Activated naive CD4-positive, alpha-beta T cell treated with anti-CD3 and anti-CD28 coated beads for 36 hours (primary cell): ENCODE measurements around the gene GRB10. TPM values are rescaled to one million over a fixed set of nuclear protein-coding genes. Genes with fewer than 3 reads are reported as not detected.
"Not testable (repeated sequence)": the region's sequence is repeated elsewhere in the genome, so short reads cannot be mapped to it uniquely, and the experiment has no call there.

Experiments used
- CTCF ChIA-PET: fragments of 350-600 bp; sonication (Branson Sonifier 250); formaldehyde crosslinking; loops from one replicate; lab custom pipeline; 2021; ENCODE audit warnings: antibody characterized with exemption; lab: Charles Lee
- DNase-seq: peaks from one replicate; pipeline ENCODE4 v3.0.0-alpha.2; 2020
- H3K27ac Mint-ChIP-seq: one replicate; pipeline ENCODE4 v1.8.0; 2021; ENCODE audit warnings: mild to moderate bottlenecking, mixed read lengths
- H3K27me3 Mint-ChIP-seq: one replicate; pipeline ENCODE4 v1.8.0; 2021; ENCODE audit warnings: low read depth, mixed read lengths
- H3K36me3 Mint-ChIP-seq: one replicate; pipeline ENCODE4 v1.8.0; 2021; ENCODE audit warnings: low read depth, mixed read lengths
- H3K4me1 Mint-ChIP-seq: one replicate; pipeline ENCODE4 v1.8.0; 2021; ENCODE audit warnings: low read depth, mixed read lengths
- H3K4me3 Mint-ChIP-seq: one replicate; pipeline ENCODE4 v1.8.0; 2021; ENCODE audit warnings: mild to moderate bottlenecking, moderate library complexity, mixed read lengths
- H3K9me3 Mint-ChIP-seq: one replicate; pipeline ENCODE4 v1.8.0; 2021; ENCODE audit warnings: mixed read lengths
- intact Hi-C: fragments of 100-400 bp; cut with micrococcal nuclease; formaldehyde crosslinking; loops from one replicate; pipeline ENCODE4 v1.15.1; 2023
- total RNA-seq, 2 experiments: library from RNA; stranded (reverse); gene quantifications; one replicate each; pipeline ENCODE4 v1.2.3, GENCODE V29; 2021

The GRB10 gene
- total RNA-seq, 2 experiments from 2014 or later: 24.3 to 30.4 TPM

DNA sequence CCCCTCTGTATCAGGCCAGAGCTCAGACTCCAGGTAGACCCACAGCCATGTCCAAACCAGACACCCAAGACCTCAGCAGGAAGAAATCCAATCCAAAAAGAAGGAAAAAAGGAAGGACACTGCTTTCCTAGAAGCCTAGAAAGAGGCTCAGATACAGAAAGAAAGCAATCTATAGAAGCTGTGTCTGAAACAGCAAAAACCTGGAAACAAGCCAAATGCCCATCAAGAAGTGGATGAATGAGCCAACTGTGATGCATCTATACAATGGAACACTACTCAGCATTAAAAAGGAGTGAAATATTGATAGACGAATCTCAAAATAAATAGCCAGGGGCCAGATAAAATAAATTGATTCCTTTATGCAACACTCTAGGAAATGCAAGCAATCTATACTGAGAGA is 31.6 kb downstream of the GRB10 start:
- Mint-ChIP-seq H3K27ac (no peak overlapping the region), H3K36me3 (peaks cover 4% of the 10 kb centered on the region), H3K9me3 (no peaks in the 10 kb centered on the region), H3K4me3 (no peak overlapping the region), H3K27me3 (no peaks in the 10 kb centered on the region), H3K4me1 (peaks cover 8% of the 10 kb centered on the region)
- DNase-seq: no peak
- intact Hi-C loops: no loop called here
- CTCF ChIA-PET: interaction anchor here (0.6 kb wide), 1 partner anchor 102 kb away, joined by 3 read pairs; no protein-coding TSS in a partner anchor

DNA sequence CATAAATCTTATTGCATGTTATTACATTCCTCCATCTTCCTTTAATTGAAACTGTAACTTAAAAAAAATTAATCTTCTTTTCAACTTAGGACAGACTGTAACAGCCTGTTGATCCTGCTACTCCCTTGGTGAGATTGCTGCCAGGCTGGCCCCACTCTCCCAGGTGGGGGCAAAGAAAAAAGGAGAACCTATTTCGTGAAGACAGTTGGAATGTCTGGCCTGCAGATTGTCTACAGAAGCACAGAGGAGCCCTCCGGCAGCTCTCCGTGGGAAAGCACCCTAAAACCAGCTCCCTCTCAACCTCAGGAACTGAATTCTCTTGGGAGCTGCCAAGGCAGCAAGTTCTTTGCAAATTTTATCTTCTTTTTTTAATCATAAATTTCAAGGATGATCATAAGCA is 32.8 kb downstream of the GRB10 start:
- Mint-ChIP-seq H3K27ac (no peak overlapping the region), H3K36me3 (peaks cover 4% of the 10 kb centered on the region), H3K4me3 (no peak overlapping the region), H3K4me1 (peaks cover 8% of the 10 kb centered on the region), H3K9me3 (no peaks in the 10 kb centered on the region), H3K27me3 (no peaks in the 10 kb centered on the region)
- DNase-seq: no peak
- CTCF ChIA-PET: no interaction called here
- intact Hi-C loops: no loop called here

DNA sequence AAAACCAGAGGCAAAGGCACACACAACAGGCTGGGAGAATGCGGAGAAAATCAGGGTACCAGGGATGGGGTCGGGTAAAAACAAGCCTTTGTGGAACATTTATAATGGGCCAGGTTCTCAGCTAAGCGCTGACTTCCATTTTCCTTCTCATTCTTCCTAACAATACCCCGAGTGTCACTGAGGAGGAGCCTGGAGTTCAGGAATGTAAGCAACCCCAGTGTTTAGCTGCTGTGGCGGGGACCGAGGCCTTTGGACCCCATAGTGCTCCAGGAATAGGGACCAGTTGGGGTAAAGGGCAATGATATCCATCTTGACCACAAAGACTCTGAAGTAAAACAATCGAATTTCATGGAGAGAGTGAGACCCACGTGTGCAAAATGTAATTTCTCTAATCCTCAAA is 34.2 kb downstream of the GRB10 start:
- H3K9me3 Mint-ChIP-seq: no peaks in the 10 kb centered on the region
- CTCF ChIA-PET: no interaction called here
- DNase-seq: no peak
- H3K4me1 Mint-ChIP-seq: peaks cover 2% of the 10 kb centered on the region
- intact Hi-C loops: no loop called here
- no peaks in the 10 kb centered on the region for H3K27me3 Mint-ChIP-seq
- H3K27ac Mint-ChIP-seq: no peak overlapping the region
- peaks cover 4% of the 10 kb centered on the region for H3K36me3 Mint-ChIP-seq
- H3K4me3 Mint-ChIP-seq: no peak overlapping the region

GRCh38 chr7:50745835-50746234 is 36.9 kb downstream of the GRB10 start:
- CTCF ChIA-PET: no interaction called here
- H3K36me3 Mint-ChIP-seq: peaks cover 2% of the 10 kb centered on the region
- H3K4me1 Mint-ChIP-seq: peaks cover 14% of the 10 kb centered on the region
- H3K27ac Mint-ChIP-seq: no peak overlapping the region
- intact Hi-C loops: no loop called here
- DNase-seq: no peak
- no peaks in the 10 kb centered on the region for H3K27me3 Mint-ChIP-seq
- no peaks in the 10 kb centered on the region for H3K9me3 Mint-ChIP-seq
- H3K4me3 Mint-ChIP-seq: no peak overlapping the region

GRCh38 chr7:50745336-50745735 is 37.4 kb downstream of the GRB10 start:
- no peak overlapping the region for H3K4me3 Mint-ChIP-seq
- CTCF ChIA-PET: no interaction called here
- intact Hi-C loops: no loop called here

DNA sequence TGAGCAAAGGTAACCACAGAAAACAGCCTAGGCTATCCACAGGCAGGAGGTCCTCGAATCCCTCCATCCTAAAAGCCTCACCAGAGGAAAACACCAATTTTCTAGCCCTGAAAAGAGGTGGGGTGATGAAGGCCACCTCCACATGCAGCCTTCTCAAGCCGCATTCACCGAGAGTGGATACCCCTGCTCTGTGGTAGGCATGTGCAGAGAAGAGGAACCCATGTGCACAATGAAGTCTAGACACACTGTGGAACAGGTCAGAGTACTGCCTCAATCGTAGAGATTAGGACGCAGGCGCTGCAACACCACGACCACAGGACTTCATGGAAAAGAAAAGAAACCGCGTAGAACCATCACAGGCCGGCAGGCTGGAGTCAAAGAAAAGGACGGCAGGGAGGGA is 38.8 kb downstream of the GRB10 start:
- CTCF ChIA-PET: no interaction called here
- intact Hi-C loops: loop anchor here (5.0 kb wide), 1 partner anchor 82 kb away; no protein-coding TSS in a partner anchor

More at GRCh38 chr7:50745336-50745735, 37.4 kb downstream of the GRB10 start:
- no peaks in the 10 kb centered on the region for H3K9me3 Mint-ChIP-seq
- H3K27ac Mint-ChIP-seq: no peak overlapping the region
- peaks cover 2% of the 10 kb centered on the region for H3K36me3 Mint-ChIP-seq
- no peaks in the 10 kb centered on the region for H3K27me3 Mint-ChIP-seq
- DNase-seq: no peak
- H3K4me1 Mint-ChIP-seq: peaks cover 16% of the 10 kb centered on the region

DNA sequence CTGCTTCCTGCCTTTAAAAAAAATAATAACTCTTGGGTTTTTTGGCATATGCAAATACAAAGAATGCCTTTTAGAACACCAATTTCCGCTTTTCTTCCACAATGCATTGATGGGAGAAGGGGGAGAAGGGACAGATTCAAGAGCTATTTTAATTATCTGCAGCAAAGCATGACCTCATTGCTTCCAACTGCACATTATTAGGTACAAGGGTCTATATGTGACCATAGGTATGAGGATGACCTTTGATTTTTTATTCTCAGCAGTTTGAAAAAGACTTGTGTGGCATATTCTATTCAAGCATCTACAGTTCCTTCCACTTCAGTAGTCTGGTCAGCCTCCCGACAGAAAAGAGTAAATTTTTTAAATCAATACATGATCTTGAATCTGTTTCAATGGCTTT is 39.7 kb downstream of the GRB10 start:
- Mint-ChIP-seq H3K4me1 (peaks cover 30% of the 10 kb centered on the region), H3K9me3 (no peaks in the 10 kb centered on the region), H3K27ac (no peak overlapping the region), H3K4me3 (no peak overlapping the region), H3K36me3 (peaks cover 2% of the 10 kb centered on the region), H3K27me3 (no peaks in the 10 kb centered on the region)
- CTCF ChIA-PET: no interaction called here
- intact Hi-C loops: loop anchor here (5.0 kb wide), 1 partner anchor 81 kb away; no protein-coding TSS in a partner anchor
- no peak for DNase-seq

More for the DNA sequence above, 38.8 kb downstream of the GRB10 start:
- H3K27ac Mint-ChIP-seq: no peak overlapping the region
- H3K9me3 Mint-ChIP-seq: no peaks in the 10 kb centered on the region
- no peaks in the 10 kb centered on the region for H3K27me3 Mint-ChIP-seq
- DNase-seq: no peak
- H3K4me1 Mint-ChIP-seq: peaks cover 30% of the 10 kb centered on the region
- peaks cover 2% of the 10 kb centered on the region for H3K36me3 Mint-ChIP-seq
- no peak overlapping the region for H3K4me3 Mint-ChIP-seq

DNA sequence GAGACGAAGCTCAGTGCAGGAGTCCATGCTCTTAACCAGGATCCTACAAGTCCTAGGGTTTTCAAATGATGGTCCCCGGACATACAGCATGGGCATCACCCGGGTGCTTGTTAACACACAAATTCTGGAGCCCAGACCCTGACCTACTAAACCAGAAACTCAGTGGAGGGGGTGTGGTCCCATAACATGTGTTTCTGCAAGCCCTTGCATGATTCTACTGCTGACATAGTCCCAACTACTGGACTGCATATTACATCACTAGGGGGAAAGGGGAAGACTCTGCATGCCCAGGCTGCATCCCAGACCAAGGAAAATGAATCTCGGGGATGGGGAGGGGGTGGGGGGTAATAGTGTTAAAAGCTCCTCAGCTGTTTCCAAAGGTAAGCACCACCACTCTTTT is 40.3 kb downstream of the GRB10 start:
- no peak overlapping the region for H3K27ac Mint-ChIP-seq
- H3K36me3 Mint-ChIP-seq: peaks cover 2% of the 10 kb centered on the region
- peaks cover 30% of the 10 kb centered on the region for H3K4me1 Mint-ChIP-seq
- H3K4me3 Mint-ChIP-seq: no peak overlapping the region
- intact Hi-C loops: loop anchor here (5.0 kb wide), 1 partner anchor 80 kb away; no protein-coding TSS in a partner anchor
- H3K9me3 Mint-ChIP-seq: no peaks in the 10 kb centered on the region
- H3K27me3 Mint-ChIP-seq: no peaks in the 10 kb centered on the region
- no peak for DNase-seq
- CTCF ChIA-PET: no interaction called here

DNA sequence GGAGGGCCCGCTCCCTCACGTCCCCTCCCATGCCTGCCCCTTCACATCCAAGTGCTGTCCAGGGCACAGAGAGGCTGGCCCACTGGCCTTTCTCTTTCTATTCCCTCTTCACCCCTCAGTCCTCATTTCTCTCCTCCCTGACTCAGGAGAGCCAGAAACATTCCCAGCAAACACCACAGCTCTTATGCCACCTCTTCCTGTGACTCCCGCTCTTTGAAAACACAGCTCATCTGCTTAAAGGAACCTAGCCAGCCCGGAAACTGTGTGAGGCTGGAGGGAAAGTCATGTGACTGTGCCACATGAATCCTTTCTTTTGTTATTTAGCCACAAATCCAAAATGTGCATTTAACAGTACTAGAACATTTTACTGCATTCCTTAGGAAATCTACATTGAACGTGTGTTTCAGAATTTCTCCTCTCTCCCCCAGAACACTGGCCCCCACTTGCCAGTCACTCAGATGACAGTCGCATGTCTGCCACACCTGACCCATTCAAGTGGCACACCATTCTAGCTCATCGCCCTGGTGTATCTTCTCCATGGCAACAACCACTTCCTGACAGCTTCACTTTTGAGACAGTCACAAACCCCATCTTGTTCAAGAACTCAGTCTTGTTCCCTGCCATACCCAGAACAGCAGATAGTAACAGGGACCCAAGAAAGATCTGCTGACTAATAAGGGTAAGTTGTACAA is 42.8 kb downstream of the GRB10 start:
- DNase-seq: peak; percentile 84
- H3K27me3 Mint-ChIP-seq: no peaks in the 10 kb centered on the region
- peaks cover 2% of the 10 kb centered on the region for H3K36me3 Mint-ChIP-seq
- CTCF ChIA-PET: interaction anchor here (1.0 to 1.2 kb wide), 2 partner anchors 40 to 402 kb away, joined by 4 read pairs; no protein-coding TSS in a partner anchor
- peaks cover 34% of the 10 kb centered on the region for H3K4me1 Mint-ChIP-seq
- H3K27ac Mint-ChIP-seq: peak overlapping the region; percentile 84
- peak overlapping the region; percentile 59 for H3K4me3 Mint-ChIP-seq
- intact Hi-C loops: loop anchor here (1.0 to 5.0 kb wide), 4 partner anchors 41 to 383 kb away; partner anchors contain the start of gene FIGNL1
- no peaks in the 10 kb centered on the region for H3K9me3 Mint-ChIP-seq

DNA sequence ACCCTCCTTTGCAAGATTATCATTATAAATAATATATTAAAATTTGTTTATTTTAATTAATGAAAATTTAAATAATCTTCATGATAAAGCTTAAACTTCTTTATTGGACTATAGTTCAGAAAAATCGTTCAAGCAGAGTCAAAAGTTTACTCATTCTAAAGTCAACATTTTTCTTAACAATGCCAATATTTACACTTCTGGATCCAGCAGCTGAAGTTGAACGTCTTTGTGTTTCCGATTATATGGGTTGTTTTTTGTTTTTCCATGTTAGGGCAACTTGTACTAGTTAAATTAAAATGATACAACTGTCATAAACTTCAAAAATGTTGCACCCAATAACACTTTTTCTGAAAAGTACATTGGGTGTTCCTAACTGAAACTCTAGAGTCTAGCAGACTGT is 43.8 kb downstream of the GRB10 start:
- Mint-ChIP-seq H3K36me3 (peaks cover 2% of the 10 kb centered on the region), H3K4me1 (peaks cover 34% of the 10 kb centered on the region), H3K9me3 (no peaks in the 10 kb centered on the region), H3K27ac (peak overlapping the region; percentile 15), H3K4me3 (no peak overlapping the region), H3K27me3 (no peaks in the 10 kb centered on the region)
- DNase-seq: no peak
- intact Hi-C loops: no loop called here
- CTCF ChIA-PET: no interaction called here

- H3K4me3 Mint-ChIP-seq, intact Hi-C loops, H3K27ac Mint-ChIP-seq: not testable (repeated sequence)
Measured at GRCh38 chr7:50735836-50736235, 46.9 kb downstream of the GRB10 start.

GRCh38 chr7:50735333-50735732 is 47.4 kb downstream of the GRB10 start:
- peaks cover 2% of the 10 kb centered on the region for H3K36me3 Mint-ChIP-seq
- CTCF ChIA-PET: interaction anchor here (1.8 kb wide), 1 partner anchor 23 kb away, joined by 5 read pairs; no protein-coding TSS in a partner anchor
- intact Hi-C loops: no loop called here
- DNase-seq: no peak
- H3K4me1 Mint-ChIP-seq: peaks cover 18% of the 10 kb centered on the region
- H3K27me3 Mint-ChIP-seq: no peaks in the 10 kb centered on the region
- no peak overlapping the region for H3K27ac Mint-ChIP-seq
- H3K9me3 Mint-ChIP-seq: no peaks in the 10 kb centered on the region
- no peak overlapping the region for H3K4me3 Mint-ChIP-seq

More at GRCh38 chr7:50735836-50736235, 46.9 kb downstream of the GRB10 start:
- H3K9me3 Mint-ChIP-seq, H3K36me3 Mint-ChIP-seq, H3K27me3 Mint-ChIP-seq, DNase-seq, CTCF ChIA-PET: not testable (repeated sequence)
- peaks cover 21% of the 10 kb centered on the region for H3K4me1 Mint-ChIP-seq

- no peak overlapping the region for H3K4me3 Mint-ChIP-seq
- DNase-seq: no peak
- H3K27me3 Mint-ChIP-seq: no peaks in the 10 kb centered on the region
- intact Hi-C loops: no loop called here
- H3K9me3 Mint-ChIP-seq: no peaks in the 10 kb centered on the region
- H3K36me3 Mint-ChIP-seq: no peaks in the 10 kb centered on the region
- CTCF ChIA-PET: interaction anchor here (1.8 kb wide), 1 partner anchor 24 kb away, joined by 5 read pairs; no protein-coding TSS in a partner anchor
- peaks cover 8% of the 10 kb centered on the region for H3K4me1 Mint-ChIP-seq
- no peak overlapping the region for H3K27ac Mint-ChIP-seq
Measured at GRCh38 chr7:50734246-50734645, 48.5 kb downstream of the GRB10 start.
